ENCODE measurements around the gene PHKA2.

GRCh38 chrX:18898091-18898490 lies 85.8 kb downstream of the PHKA2 start:
- TF ChIP-seq EZH2 (IDR thresholded peaks at IDR 0.05; ENCODE audit: low read depth), result no peak
- no peak for TF ChIP-seq CTCF (conservative IDR thresholded peaks at IDR 0.05)

All from PC-9 (cell line).